Suprapubic skin (tissue), 4 donors: ENCODE results near the gene CCDC170. TPM values are rescaled to one million over a fixed set of nuclear protein-coding genes. Genes with fewer than 3 reads are reported as not detected.
"Not testable (repeated sequence)": the region's sequence is repeated elsewhere in the genome, so short reads cannot be mapped to it uniquely, and the experiment has no call there.

ENCODE experiments used
- DNase-seq, 2 donors: peaks; one replicate each; pipeline ENCODE4 v3.0.0-alpha.2; 2019; ENCODE audit warnings: low spot score in 2 of 2
- H3K27ac ChIP-seq: fragments of 200-600 bp; sonication (generic); one replicate; pipeline ENCODE4 v1.5.1; 2019
- H3K27me3 ChIP-seq: fragments of 200-600 bp; sonication (generic); one replicate; pipeline ENCODE4 v1.5.1; 2019
- H3K36me3 ChIP-seq: fragments of 200-600 bp; sonication (generic); one replicate; pipeline ENCODE4 v1.5.1; 2019
- H3K4me1 ChIP-seq: fragments of 200-600 bp; sonication (generic); one replicate; pipeline ENCODE4 v1.5.1; 2019
- H3K4me3 ChIP-seq: fragments of 200-600 bp; sonication (generic); one replicate; pipeline ENCODE4 v1.5.1; 2019; ENCODE audit warnings: mild to moderate bottlenecking
- H3K9me3 ChIP-seq: fragments of 200-600 bp; sonication (generic); one replicate; pipeline ENCODE4 v1.5.1; 2019
- EP300 ChIP-seq: sonication (generic); formaldehyde crosslinking; IDR thresholded peaks from one replicate; pipeline ENCODE4 v1.6.1; 2017; ENCODE audit warnings: antibody characterized with exemption
- POLR2A ChIP-seq, 2 donors: fragments of 450-650 bp; IDR thresholded peaks; one replicate each; pipeline ENCODE4 v1.6.1; 2017; ENCODE audit warnings: antibody characterized with exemption in 2 of 2, mild to moderate bottlenecking in 2 of 2, moderate library complexity in 2 of 2
- POLR2AphosphoS5 ChIP-seq, 3 donors: sonication (generic); formaldehyde crosslinking; IDR thresholded peaks; one replicate each; pipeline ENCODE4 v1.6.1; 2017; ENCODE audit warnings: antibody characterized with exemption in 3 of 3
- WGBS: methylation state at CpG from one replicate; pipeline ENCODE4 v1.1.5; 2018; 5-methylcytosine and 5-hydroxymethylcytosine counted together
- total RNA-seq, 4 donors: library from RNA; depleted of rRNA; stranded (reverse); fragments of >200 nt; gene quantifications; one replicate each; pipeline ENCODE4 v1.1.0, GENCODE V29; 2016
- TF ChIP-seq, protein P1 (sequence below), 2 donors: fragments of 200-600 bp in 1 of 2; fragments of 450-650 bp in 1 of 2; sonication (generic) in 1 of 2; IDR thresholded peaks; one replicate each; pipeline ENCODE4 v1.5.1; 2016 to 2019; ENCODE audit warnings: antibody characterized with exemption in 2 of 2, mild to moderate bottlenecking in 1 of 2, moderate library complexity in 1 of 2

The CCDC170 gene
- total RNA-seq, 4 donors from 2014 or later, result 0.16 to 0.89 (median 0.24) TPM

DNA sequence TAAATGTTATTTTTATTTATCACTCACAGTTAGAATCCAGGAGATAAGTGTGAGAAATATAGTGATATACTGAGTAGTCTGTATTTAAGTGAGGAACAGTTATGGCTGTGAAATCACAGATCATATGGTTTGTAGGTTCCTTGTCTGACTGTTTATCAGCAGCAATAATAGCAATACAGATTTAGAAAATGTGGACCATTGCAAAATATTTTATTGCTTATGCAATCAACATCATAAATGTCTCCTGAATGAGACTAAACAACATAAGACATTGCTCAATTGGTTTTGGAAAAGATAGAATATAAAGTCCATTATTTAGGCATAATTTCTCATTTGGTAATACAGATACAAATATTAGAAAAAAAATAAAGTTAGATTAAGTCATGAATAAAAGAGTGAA lies 43.7 kb downstream of the CCDC170 start:
- H3K27me3 ChIP-seq, result no peaks in the 10 kb centered on the region
- no peaks in the 10 kb centered on the region for H3K4me1 ChIP-seq
- no peak overlapping the region for H3K27ac ChIP-seq
- no peak overlapping the region for H3K4me3 ChIP-seq
- TF ChIP-seq POLR2A (IDR thresholded peaks at IDR 0.05) (no peak), POLR2AphosphoS5 (IDR thresholded peaks at IDR 0.05) (no peak), EP300 (no peak)
- TF ChIP-seq, protein P1, sequence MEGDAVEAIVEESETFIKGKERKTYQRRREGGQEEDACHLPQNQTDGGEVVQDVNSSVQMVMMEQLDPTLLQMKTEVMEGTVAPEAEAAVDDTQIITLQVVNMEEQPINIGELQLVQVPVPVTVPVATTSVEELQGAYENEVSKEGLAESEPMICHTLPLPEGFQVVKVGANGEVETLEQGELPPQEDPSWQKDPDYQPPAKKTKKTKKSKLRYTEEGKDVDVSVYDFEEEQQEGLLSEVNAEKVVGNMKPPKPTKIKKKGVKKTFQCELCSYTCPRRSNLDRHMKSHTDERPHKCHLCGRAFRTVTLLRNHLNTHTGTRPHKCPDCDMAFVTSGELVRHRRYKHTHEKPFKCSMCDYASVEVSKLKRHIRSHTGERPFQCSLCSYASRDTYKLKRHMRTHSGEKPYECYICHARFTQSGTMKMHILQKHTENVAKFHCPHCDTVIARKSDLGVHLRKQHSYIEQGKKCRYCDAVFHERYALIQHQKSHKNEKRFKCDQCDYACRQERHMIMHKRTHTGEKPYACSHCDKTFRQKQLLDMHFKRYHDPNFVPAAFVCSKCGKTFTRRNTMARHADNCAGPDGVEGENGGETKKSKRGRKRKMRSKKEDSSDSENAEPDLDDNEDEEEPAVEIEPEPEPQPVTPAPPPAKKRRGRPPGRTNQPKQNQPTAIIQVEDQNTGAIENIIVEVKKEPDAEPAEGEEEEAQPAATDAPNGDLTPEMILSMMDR (IDR thresholded peaks at IDR 0.05), result no peak
- H3K9me3 ChIP-seq, result no peaks in the 10 kb centered on the region
- H3K36me3 ChIP-seq, result no peaks in the 10 kb centered on the region
- DNase-seq, result no peak

DNA sequence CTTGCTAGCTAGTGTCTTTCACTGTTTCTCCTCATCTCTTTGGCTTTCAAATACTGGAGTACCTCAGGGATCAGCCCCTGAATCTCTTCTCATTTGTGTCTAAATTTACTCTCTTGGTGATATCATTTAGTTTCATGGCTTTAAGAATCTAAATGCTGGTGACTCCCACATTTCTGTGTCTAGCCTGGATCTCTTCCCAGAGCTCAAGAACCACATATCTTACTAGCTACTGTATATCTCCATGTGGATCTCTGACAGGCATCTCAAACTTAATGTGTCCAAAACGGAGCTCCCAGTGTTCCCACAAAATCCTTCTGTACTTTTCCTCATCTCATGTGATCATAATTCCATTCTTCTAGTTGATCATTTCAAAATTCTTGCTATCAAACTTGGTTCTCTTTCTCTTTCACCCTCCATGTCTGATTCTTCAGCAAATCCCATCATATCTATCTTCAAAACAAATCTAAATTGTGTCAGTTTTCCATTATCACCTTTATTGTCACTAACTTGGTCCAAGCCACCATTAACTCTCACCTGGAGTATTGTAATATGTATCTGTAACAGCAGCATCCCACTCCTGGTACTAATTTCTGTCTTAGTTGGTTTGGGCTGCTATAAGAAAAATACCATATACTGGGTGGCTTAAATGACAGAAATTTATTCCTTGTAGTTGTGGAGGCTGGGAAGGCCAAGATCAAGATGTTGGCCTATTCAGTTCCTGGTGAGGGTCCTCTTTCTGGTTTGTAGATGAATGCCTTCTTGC lies 45.9 kb downstream of the CCDC170 start:
- no peak for DNase-seq
- H3K27me3 ChIP-seq, result no peaks in the 10 kb centered on the region
- no peak overlapping the region for H3K27ac ChIP-seq
- H3K4me1 ChIP-seq, result no peaks in the 10 kb centered on the region
- H3K36me3 ChIP-seq, result no peaks in the 10 kb centered on the region
- 57% methylated on average over 1 of the region's 1 CpG for WGBS
- H3K9me3 ChIP-seq, result no peaks in the 10 kb centered on the region
- H3K4me3 ChIP-seq, result no peak overlapping the region
- TF ChIP-seq POLR2AphosphoS5 (IDR thresholded peaks at IDR 0.05) (no peak), EP300 (no peak), POLR2A (IDR thresholded peaks at IDR 0.05) (no peak)
- TF ChIP-seq, protein P1 (IDR thresholded peaks at IDR 0.05), result no peak

DNA sequence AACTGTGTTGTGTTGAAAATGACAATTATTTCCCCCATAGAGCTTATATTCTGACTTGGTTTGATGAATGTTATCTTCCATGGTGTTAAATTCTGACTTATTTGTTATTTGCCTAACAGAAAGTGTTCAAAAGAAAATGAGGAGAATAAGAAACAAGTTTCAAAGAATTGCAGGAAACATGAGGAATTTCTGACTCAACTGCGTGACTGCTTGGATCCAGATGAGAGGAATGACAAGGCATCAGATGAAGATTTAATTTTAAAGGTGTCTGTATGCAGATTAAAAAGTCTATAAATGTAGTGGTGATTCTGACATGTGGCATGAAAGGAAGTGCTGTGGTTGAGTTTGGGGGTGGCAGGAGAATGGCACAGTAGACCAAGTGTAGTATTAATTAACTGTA lies 50.6 kb downstream of the CCDC170 start:
- WGBS, result 70% methylated on average over 1 of the region's 1 CpG
- Histone ChIP-seq H3K4me1 (no peaks in the 10 kb centered on the region), H3K4me3 (no peak overlapping the region), H3K36me3 (no peaks in the 10 kb centered on the region), H3K9me3 (no peaks in the 10 kb centered on the region), H3K27ac (no peak overlapping the region), H3K27me3 (no peaks in the 10 kb centered on the region)
- DNase-seq, result no peak
- TF ChIP-seq POLR2AphosphoS5 (IDR thresholded peaks at IDR 0.05), result no peak
- TF ChIP-seq EP300, result no peak

DNA sequence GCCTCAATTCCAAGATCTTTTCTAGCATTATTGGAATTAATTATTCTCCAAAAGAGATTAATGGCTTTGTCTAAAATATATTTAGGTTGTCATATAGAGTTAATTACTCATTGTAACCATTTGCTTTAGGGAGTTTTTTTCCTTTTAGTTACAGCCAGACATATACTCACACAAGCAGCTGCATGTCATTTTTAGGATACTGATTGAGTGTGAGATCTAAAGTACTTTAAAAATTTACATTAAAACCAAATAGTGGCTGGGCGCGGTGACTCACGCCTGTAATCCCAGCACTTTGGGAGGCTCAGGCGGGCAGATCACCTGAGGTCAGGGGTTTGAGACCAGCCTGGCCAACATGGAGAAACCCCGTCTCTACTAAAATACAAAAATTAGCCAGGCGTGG lies 51.1 kb downstream of the CCDC170 start:
- H3K9me3 ChIP-seq, H3K36me3 ChIP-seq, DNase-seq, H3K27ac ChIP-seq, H3K27me3 ChIP-seq, H3K4me1 ChIP-seq, H3K4me3 ChIP-seq: not testable (repeated sequence)
- 70% methylated on average over 6 of the region's 6 CpGs for WGBS

DNA sequence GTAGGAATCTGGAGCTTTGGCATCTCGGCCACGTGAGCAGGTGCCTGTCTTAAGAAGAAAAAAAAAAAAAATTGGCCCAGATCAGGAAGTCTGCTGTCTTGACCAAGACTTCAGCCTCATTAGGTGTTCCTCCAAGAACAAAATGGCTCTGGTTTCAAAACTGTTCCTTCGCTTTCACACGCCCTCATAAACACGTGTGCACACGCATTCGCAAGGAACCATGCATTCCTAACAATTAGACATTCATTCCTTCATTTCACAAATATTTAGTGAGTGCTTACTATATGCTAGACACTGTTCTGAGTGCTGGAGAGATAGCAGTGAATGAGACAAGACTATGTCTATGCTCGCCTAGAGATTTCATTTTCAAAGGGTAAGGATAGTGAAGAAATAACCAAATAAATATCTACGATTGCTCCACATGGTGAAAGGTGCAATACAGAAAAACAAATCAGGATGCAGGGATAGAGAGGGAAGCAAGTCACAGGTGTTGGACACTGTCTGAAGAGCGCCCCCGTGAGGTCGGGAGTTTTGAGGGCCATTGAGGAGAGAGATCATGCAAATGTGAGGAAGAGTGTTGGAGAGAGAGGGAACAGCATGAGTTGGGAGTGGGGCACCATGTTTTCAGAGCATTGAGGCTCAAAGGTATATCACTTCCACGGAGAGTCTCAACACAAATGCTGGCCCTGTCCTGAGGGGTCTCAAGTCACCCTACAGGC lies 53.3 kb downstream of the CCDC170 start:
- H3K27ac ChIP-seq, result no peak overlapping the region
- H3K9me3 ChIP-seq, result peaks cover 6% of the 10 kb centered on the region
- no peak overlapping the region for H3K4me3 ChIP-seq
- H3K27me3 ChIP-seq, result no peaks in the 10 kb centered on the region
- no peak for DNase-seq
- 83% methylated on average over 13 of the region's 13 CpGs for WGBS
- H3K4me1 ChIP-seq, result no peaks in the 10 kb centered on the region
- H3K36me3 ChIP-seq, result no peaks in the 10 kb centered on the region
- TF ChIP-seq POLR2AphosphoS5 (IDR thresholded peaks at IDR 0.05) (no peak), POLR2A (IDR thresholded peaks at IDR 0.05) (no peak), EP300 (no peak)
- TF ChIP-seq, protein P1 (IDR thresholded peaks at IDR 0.05), result no peak

DNA sequence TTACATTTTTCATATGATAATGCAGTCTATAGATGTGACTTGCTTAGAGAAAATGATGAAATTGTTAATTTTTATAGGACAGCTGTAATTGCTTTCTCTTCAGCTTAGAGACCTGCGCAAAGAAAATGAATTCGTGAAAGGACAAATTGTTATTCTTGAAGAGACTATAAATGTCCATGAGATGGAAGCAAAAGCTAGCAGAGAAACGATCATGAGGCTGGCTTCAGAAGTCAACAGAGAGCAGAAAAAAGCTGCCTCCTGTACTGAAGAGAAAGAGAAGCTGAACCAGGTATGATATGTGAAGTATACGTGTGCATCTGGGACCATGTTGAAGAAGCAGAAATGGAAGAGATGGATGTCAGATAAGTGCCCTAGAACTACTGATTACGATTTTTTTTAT lies 54.4 kb downstream of the CCDC170 start:
- H3K4me1 ChIP-seq, result no peaks in the 10 kb centered on the region
- no peak overlapping the region for H3K4me3 ChIP-seq
- no peak for TF ChIP-seq EP300
- TF ChIP-seq POLR2AphosphoS5 (IDR thresholded peaks at IDR 0.05), result no peak
- no peak for TF ChIP-seq POLR2A (IDR thresholded peaks at IDR 0.05)
- TF ChIP-seq, protein P1 (IDR thresholded peaks at IDR 0.05), result no peak
- peaks cover 6% of the 10 kb centered on the region for H3K9me3 ChIP-seq
- no peak overlapping the region for H3K27ac ChIP-seq
- 86% methylated on average over 5 of the region's 5 CpGs for WGBS
- DNase-seq, result no peak
- no peaks in the 10 kb centered on the region for H3K27me3 ChIP-seq
- no peaks in the 10 kb centered on the region for H3K36me3 ChIP-seq
